GM06990 (cell line): ENCODE results near the gene CDC42BPB.
"Not testable (repeated sequence)": the region's sequence is repeated elsewhere in the genome, so short reads cannot be mapped to it uniquely, and the experiment has no call there.

Experiments
- DNase-seq: peaks from one replicate; pipeline ENCODE4 v3.0.0-alpha.2; 2011; ENCODE audit not compliant: insufficient read length; ENCODE audit errors: extremely low read depth
- H3K27me3 ChIP-seq: replicated peaks from 2 replicates; pipeline ENCODE4 v1.6.0; 2011; ENCODE audit warnings: low read length; ENCODE audit not compliant: control insufficient read depth, insufficient read depth
- H3K36me3 ChIP-seq: 2 replicates; pipeline ENCODE4 v1.5.1; 2011; ENCODE audit warnings: low read length; ENCODE audit not compliant: control insufficient read depth, insufficient read depth
- H3K4me3 ChIP-seq: replicated peaks from 2 replicates; pipeline ENCODE4 v1.5.1; 2011; ENCODE audit warnings: low read depth, mild to moderate bottlenecking, control low read depth, low read length
- TF ChIP-seq, protein P1 (sequence below): IDR thresholded peaks from 2 replicates; pipeline ENCODE4 v1.5.1; 2011; ENCODE audit warnings: low read length, control low read depth, mild to moderate bottlenecking, inconsistent platforms; ENCODE audit not compliant: insufficient read depth, poor library complexity, severe bottlenecking

The CDC42BPB gene

DNA sequence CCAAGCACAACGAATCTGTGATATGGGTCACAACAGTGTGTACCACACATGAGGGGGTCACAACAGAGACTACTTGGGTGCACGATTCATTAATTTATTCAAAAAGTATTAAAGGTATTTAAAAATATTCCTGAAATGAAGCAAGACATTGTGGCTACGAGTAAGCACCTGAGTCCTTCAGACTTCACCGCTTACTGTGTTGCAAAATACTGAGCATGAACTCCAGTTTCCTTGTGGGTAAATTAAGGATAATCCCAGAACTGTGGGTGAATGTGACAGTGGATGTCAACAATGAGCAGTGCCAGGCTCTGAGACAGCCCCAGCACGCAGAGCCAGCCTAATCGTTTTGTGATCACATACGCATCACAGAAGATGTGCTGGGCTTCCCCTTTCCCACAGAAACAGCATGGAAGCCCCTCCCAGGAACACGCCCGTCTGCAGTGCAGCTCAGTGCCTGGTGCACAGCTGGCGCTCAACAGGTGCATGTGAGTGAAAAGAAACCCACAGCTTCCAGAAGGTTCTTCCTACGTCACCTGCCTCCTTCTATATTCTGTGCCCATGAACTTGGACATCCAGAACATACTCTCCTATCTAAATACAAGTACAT is 29.1 kb downstream of the CDC42BPB start:
- DNase-seq: no peak
- no peaks in the 10 kb centered on the region for H3K27me3 ChIP-seq
- TF ChIP-seq, protein P1, sequence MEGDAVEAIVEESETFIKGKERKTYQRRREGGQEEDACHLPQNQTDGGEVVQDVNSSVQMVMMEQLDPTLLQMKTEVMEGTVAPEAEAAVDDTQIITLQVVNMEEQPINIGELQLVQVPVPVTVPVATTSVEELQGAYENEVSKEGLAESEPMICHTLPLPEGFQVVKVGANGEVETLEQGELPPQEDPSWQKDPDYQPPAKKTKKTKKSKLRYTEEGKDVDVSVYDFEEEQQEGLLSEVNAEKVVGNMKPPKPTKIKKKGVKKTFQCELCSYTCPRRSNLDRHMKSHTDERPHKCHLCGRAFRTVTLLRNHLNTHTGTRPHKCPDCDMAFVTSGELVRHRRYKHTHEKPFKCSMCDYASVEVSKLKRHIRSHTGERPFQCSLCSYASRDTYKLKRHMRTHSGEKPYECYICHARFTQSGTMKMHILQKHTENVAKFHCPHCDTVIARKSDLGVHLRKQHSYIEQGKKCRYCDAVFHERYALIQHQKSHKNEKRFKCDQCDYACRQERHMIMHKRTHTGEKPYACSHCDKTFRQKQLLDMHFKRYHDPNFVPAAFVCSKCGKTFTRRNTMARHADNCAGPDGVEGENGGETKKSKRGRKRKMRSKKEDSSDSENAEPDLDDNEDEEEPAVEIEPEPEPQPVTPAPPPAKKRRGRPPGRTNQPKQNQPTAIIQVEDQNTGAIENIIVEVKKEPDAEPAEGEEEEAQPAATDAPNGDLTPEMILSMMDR: no peak
- no peak overlapping the region for H3K4me3 ChIP-seq
- no peaks in the 10 kb centered on the region for H3K36me3 ChIP-seq

DNA sequence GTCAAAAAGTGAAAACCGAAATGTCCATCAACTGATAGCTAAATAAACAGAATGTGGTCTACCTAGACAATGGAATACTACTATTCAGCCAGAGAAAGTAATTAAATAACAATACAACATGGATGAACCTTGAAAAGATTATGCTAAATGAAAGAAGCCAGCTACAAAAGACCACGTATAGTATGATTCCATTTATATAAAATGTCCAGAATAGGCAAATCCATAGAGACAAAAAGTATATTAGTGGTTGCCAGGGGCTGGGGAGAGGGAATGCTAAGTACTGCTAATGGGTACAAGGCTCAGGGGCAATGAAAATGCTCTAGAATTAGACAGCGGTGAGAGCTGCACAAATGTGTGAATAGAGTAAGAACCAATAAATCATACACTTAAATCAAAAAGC is 29.9 kb downstream of the CDC42BPB start:
- Histone ChIP-seq H3K27me3 (no peaks in the 10 kb centered on the region), H3K4me3 (no peak overlapping the region), H3K36me3 (no peaks in the 10 kb centered on the region)
- no peak for DNase-seq
- TF ChIP-seq, protein P1: no peak

DNA sequence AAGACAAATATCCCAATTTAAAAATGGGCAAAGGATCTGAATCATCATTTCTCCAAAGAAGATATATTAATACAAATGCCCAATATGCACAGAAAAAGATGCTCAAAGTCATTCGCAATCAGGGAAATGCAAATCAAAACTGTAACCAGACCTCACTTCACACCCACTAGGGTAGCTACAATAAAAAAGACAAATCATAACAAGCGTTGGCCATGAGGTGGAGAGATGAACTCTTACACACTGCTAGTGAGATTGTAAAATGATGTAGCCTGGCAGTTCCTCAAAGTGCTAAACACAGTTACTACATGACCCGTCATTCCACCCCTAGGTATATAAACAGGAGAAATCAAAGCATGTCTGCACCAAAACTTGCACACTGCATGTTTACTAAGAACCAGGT is 30.4 kb downstream of the CDC42BPB start:
- H3K27me3 ChIP-seq: no peaks in the 10 kb centered on the region
- DNase-seq: no peak
- TF ChIP-seq, protein P1: no peak
- no peak overlapping the region for H3K4me3 ChIP-seq
- H3K36me3 ChIP-seq: no peaks in the 10 kb centered on the region

DNA sequence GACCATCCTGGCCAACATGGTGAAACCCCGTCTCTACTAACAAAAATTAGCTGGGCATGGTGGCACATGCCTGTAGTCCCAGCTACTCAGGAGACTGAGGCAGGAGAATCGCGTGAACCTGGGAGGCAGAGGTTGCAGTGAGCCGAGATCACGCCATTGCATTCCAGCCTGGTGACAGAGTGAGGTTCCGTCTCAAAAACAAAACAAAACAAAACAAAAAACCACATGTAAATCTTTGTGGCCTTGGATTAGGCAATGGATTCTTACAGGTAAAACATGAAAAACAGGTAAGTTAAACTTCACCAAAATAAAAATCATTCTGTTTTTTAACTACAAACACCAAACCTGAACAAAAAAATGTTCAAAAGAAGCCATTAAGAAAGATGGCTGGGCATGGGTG is 31.2 kb downstream of the CDC42BPB start:
- not testable (repeated sequence) for DNase-seq, H3K4me3 ChIP-seq, H3K27me3 ChIP-seq, H3K36me3 ChIP-seq

DNA sequence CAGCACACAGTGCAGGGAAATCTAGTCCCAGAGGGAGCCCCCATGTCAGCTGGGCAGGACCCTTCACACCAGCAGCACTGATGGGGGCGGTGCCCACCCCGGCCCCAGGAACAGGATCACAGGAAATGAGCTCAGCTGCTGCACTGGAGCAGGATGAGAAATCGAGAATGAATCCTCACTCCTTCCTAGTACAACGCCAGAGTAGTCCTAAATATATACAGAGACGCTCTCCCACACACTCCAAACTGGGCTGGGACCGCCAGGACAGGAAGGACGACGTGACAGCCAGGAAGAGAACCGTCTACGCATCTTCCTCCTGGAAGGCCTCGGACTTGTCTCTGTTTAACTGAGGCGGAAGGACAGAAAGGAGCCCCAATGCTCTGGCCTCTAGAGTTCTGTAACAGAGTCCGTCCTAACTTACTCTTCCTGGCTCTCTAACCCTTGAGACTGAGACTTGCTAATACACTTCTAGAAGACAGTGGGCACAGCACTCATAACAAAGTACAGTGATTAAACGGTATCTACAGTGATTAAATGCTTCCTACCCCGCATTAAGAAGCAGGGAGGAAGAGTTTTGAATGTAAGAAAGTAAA is 33.4 kb downstream of the CDC42BPB start:
- Histone ChIP-seq H3K27me3 (no peaks in the 10 kb centered on the region), H3K4me3 (no peak overlapping the region), H3K36me3 (no peaks in the 10 kb centered on the region)
- no peak for DNase-seq
- TF ChIP-seq, protein P1: no peak

DNA sequence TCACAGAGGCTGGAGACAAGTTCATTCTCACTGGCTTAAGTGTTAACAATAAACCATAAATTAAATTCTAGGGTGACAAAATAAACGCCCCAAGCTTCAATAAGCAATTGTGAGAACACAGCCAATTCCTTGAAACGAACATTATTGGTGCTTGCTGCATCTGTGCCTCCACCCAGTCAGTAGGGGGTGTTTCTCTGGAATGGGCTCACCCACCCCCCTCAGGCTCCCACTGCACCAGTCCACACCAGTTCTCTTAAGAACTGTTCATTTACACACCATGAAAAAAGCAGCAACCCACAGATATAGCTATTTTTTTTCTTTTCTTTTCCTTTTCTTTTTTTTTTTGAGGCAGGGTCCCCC is 34.7 kb downstream of the CDC42BPB start:
- H3K27me3 ChIP-seq: no peaks in the 10 kb centered on the region
- DNase-seq: no peak
- H3K4me3 ChIP-seq: no peak overlapping the region
- H3K36me3 ChIP-seq: no peaks in the 10 kb centered on the region
- TF ChIP-seq, protein P1: no peak
